ENCODE results near the gene ANKRD13C.
"Not testable (repeated sequence)": the region's sequence is repeated elsewhere in the genome, so short reads cannot be mapped to it uniquely, and the experiment has no call there.

DNA sequence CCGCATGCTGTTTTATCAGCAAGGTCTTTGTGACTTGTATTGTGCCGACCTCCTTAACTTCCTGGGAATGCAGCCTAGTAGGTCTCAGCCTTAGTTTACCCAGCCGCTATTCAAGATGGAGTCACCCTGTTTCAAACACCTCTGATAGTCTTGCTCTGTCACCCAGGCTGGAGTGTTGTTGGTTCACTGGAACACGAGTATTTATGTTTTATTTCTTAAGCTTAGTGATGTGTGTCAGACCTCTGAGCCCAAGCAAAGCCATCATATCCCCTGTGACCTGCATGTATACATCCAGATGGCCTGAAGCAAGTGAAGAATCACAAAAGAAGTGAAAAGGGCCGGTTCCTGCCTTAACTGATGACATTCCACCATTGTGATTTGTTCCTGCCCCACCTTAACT is 12.9 kb upstream of the ANKRD13C start:
- TF ChIP-seq POLR2A, POLR2AphosphoS5 (IDR thresholded peaks at IDR 0.05): not testable (repeated sequence)
- TF ChIP-seq, protein P1, sequence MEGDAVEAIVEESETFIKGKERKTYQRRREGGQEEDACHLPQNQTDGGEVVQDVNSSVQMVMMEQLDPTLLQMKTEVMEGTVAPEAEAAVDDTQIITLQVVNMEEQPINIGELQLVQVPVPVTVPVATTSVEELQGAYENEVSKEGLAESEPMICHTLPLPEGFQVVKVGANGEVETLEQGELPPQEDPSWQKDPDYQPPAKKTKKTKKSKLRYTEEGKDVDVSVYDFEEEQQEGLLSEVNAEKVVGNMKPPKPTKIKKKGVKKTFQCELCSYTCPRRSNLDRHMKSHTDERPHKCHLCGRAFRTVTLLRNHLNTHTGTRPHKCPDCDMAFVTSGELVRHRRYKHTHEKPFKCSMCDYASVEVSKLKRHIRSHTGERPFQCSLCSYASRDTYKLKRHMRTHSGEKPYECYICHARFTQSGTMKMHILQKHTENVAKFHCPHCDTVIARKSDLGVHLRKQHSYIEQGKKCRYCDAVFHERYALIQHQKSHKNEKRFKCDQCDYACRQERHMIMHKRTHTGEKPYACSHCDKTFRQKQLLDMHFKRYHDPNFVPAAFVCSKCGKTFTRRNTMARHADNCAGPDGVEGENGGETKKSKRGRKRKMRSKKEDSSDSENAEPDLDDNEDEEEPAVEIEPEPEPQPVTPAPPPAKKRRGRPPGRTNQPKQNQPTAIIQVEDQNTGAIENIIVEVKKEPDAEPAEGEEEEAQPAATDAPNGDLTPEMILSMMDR (IDR thresholded peaks at IDR 0.05 in 8 of 11, conservative IDR thresholded peaks at IDR 0.05 in 3 of 11): not testable (repeated sequence)

All from spleen (tissue), 7 donors.